ENCODE results near the gene H2AZ1.

GRCh38 chr4:99968330-99968729 lies 18.3 kb upstream of the H2AZ1 start:
- TF ChIP-seq, protein P1, sequence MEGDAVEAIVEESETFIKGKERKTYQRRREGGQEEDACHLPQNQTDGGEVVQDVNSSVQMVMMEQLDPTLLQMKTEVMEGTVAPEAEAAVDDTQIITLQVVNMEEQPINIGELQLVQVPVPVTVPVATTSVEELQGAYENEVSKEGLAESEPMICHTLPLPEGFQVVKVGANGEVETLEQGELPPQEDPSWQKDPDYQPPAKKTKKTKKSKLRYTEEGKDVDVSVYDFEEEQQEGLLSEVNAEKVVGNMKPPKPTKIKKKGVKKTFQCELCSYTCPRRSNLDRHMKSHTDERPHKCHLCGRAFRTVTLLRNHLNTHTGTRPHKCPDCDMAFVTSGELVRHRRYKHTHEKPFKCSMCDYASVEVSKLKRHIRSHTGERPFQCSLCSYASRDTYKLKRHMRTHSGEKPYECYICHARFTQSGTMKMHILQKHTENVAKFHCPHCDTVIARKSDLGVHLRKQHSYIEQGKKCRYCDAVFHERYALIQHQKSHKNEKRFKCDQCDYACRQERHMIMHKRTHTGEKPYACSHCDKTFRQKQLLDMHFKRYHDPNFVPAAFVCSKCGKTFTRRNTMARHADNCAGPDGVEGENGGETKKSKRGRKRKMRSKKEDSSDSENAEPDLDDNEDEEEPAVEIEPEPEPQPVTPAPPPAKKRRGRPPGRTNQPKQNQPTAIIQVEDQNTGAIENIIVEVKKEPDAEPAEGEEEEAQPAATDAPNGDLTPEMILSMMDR (IDR thresholded peaks at IDR 0.05) = no peak
- no peak for TF ChIP-seq POLR2A (IDR thresholded peaks at IDR 0.05)

All from esophagus squamous epithelium (tissue), 4 donors.